A549 (cell line): ENCODE measurements around the gene MFN2.

Experiments used
- EP300 ChIP-seq, 2 experiments: fragments of >200 bp; sonication (Bioruptor Twin); formaldehyde crosslinking; IDR thresholded peaks; 2 replicates in 1 of 2; 3 replicates in 1 of 2; pipeline ENCODE4 v1.6.1; 2016 to 2017
- POLR2A ChIP-seq: IDR thresholded peaks from 2 replicates; pipeline ENCODE4 v1.6.1; 2012; ENCODE audit warnings: mild to moderate bottlenecking, low read length
- POLR2AphosphoS2 ChIP-seq: conservative IDR thresholded peaks from 2 replicates; pipeline ENCODE4 v1.6.1; 2012; ENCODE audit warnings: low read length, improper control_type of control experiment, inconsistent platforms
- SMC3 ChIP-seq: fragments of >200 bp; sonication (Bioruptor Twin); formaldehyde crosslinking; IDR thresholded peaks from 3 replicates; pipeline ENCODE4 v1.6.1; 2018; ENCODE audit warnings: inconsistent platforms
- SREBF2 ChIP-seq: fragments of 450-650 bp; IDR thresholded peaks from 2 replicates; pipeline ENCODE4 v1.6.1; 2014; ENCODE audit warnings: mild to moderate bottlenecking, moderate library complexity
- ZFP36 ChIP-seq: fragments of 450-650 bp; IDR thresholded peaks from 2 replicates; pipeline ENCODE4 v1.6.1; 2014; ENCODE audit warnings: borderline replicate concordance; ENCODE audit not compliant: partially characterized antibody
- TF ChIP-seq, protein P1 (sequence below): fragments of >200 bp; sonication (Bioruptor Twin); formaldehyde crosslinking; IDR thresholded peaks from 3 replicates; pipeline ENCODE4 v1.5.1; 2016

DNA sequence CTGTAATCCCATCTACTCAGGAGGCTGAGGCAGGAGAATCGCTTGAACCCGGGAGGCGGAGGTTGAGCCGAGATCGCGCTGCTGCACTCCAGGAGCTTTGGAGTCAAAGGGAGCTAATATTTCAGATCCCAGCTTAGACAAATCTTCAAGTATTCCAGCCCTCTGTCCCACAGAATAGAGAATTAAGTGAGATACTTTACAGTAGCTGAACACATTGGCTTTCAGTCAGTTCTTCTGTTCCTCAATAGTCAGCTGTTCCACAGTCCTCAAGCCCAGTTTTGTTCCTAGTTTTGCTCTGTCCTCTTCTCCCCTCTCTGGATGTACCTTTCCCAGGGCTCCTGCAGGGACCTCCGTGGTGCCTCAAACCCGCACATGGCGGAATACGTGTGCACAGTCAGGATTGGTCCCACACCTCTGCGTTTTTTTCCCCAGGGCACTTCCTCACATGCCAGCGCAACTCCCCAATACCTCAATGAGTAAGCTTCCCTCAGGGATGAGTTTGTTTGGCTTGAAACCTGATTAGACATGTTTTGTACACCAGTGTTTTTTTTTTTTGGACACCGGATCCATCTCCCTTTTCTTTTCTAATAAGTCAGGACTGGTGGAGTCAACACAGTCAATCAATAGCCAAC, 1.2 kb downstream of the MFN2 start:
- TF ChIP-seq, protein P1, sequence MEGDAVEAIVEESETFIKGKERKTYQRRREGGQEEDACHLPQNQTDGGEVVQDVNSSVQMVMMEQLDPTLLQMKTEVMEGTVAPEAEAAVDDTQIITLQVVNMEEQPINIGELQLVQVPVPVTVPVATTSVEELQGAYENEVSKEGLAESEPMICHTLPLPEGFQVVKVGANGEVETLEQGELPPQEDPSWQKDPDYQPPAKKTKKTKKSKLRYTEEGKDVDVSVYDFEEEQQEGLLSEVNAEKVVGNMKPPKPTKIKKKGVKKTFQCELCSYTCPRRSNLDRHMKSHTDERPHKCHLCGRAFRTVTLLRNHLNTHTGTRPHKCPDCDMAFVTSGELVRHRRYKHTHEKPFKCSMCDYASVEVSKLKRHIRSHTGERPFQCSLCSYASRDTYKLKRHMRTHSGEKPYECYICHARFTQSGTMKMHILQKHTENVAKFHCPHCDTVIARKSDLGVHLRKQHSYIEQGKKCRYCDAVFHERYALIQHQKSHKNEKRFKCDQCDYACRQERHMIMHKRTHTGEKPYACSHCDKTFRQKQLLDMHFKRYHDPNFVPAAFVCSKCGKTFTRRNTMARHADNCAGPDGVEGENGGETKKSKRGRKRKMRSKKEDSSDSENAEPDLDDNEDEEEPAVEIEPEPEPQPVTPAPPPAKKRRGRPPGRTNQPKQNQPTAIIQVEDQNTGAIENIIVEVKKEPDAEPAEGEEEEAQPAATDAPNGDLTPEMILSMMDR: no peak
- TF ChIP-seq POLR2AphosphoS2 (no peak), POLR2A (no peak), EP300 (IDR thresholded peaks at IDR 0.05) (no peak), SREBF2 (no peak), SMC3 (no peak), ZFP36 (no peak)
